Upper lobe of right lung (tissue), 1 donor: ENCODE measurements around the gene ADD1. TPM values are rescaled to one million over a fixed set of nuclear protein-coding genes. Genes with fewer than 3 reads are reported as not detected.

Experiments
- ATAC-seq: fragments of 200-7000 bp; cut with Tn5 transposase; one replicate; pipeline ENCODE4 v1.9.1; 2020; ENCODE audit warnings: mild to moderate bottlenecking, moderate library complexity
- DNase-seq: peaks from one replicate; pipeline ENCODE4 v3.0.0-alpha.2; 2020
- H3K27ac ChIP-seq: fragments of 200-600 bp; one replicate; pipeline ENCODE4 v1.8.0; 2022
- H3K27me3 ChIP-seq: fragments of 200-600 bp; one replicate; pipeline ENCODE4 v1.8.0; 2022; ENCODE audit warnings: mild to moderate bottlenecking
- H3K36me3 ChIP-seq: fragments of 200-600 bp; one replicate; pipeline ENCODE4 v1.8.0; 2022
- H3K4me1 ChIP-seq: fragments of 200-600 bp; one replicate; pipeline ENCODE4 v1.8.0; 2022
- H3K4me3 ChIP-seq: fragments of 200-600 bp; one replicate; pipeline ENCODE4 v1.8.0; 2022; ENCODE audit warnings: mild to moderate bottlenecking
- H3K9me3 ChIP-seq: fragments of 200-600 bp; one replicate; pipeline ENCODE4 v1.8.0; 2022
- intact Hi-C: fragments of 100-400 bp; cut with DNase I; formaldehyde crosslinking; loops from one replicate; pipeline ENCODE4 v1.11.0; 2022
- total RNA-seq: library from RNA; stranded (reverse); fragmentation: NEBNext Ultra II Directional; extraction: Animal tissue kit (Norgen Biotek cat#: 25700); gene quantifications from one replicate; pipeline ENCODE4 v1.2.1, GENCODE V29; 2021
- TF ChIP-seq, protein P1 (sequence below): fragments of 200-600 bp; IDR thresholded peaks from one replicate; pipeline ENCODE4 v1.8.0; 2022; ENCODE audit warnings: antibody characterized with exemption
- donor health status: DM: no; HTN: yes; CAD: no; lungs with severe emphysema.

Gene ADD1
- total RNA-seq, 1 donor from 2014 or later: 286 TPM

GRCh38 chr4:2908686-2909085, 65.0 kb downstream of the ADD1 start:
- Histone ChIP-seq H3K9me3 (no peaks in the 10 kb centered on the region), H3K4me1 (no peaks in the 10 kb centered on the region), H3K36me3 (peaks cover 96% of the 10 kb centered on the region), H3K27me3 (no peaks in the 10 kb centered on the region), H3K4me3 (no peak overlapping the region), H3K27ac (no peak overlapping the region)
- no peak for ATAC-seq
- intact Hi-C loops: no loop called here
- TF ChIP-seq, protein P1, sequence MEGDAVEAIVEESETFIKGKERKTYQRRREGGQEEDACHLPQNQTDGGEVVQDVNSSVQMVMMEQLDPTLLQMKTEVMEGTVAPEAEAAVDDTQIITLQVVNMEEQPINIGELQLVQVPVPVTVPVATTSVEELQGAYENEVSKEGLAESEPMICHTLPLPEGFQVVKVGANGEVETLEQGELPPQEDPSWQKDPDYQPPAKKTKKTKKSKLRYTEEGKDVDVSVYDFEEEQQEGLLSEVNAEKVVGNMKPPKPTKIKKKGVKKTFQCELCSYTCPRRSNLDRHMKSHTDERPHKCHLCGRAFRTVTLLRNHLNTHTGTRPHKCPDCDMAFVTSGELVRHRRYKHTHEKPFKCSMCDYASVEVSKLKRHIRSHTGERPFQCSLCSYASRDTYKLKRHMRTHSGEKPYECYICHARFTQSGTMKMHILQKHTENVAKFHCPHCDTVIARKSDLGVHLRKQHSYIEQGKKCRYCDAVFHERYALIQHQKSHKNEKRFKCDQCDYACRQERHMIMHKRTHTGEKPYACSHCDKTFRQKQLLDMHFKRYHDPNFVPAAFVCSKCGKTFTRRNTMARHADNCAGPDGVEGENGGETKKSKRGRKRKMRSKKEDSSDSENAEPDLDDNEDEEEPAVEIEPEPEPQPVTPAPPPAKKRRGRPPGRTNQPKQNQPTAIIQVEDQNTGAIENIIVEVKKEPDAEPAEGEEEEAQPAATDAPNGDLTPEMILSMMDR: no peak
- no peak for DNase-seq

DNA sequence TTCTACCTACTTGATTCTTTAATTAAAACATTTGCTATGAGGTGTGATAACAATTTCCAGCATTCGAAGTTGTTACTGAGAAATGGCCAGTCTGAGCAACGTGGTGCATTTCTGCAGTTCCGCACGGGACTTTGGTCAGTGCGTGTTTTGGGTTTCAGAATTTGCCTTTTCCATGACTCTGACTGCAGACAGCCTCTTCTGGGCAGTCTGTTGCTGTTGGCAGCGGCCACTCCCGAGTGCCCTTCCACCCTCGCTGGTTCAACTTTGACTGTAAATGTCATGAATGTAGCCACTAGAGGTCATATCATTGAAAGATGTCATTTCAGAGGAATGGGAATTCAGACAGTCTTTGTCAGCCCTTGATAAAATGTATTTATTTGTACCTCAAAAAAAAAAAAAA, 65.9 kb downstream of the ADD1 start:
- ATAC-seq (no peak), DNase-seq (no peak)
- TF ChIP-seq, protein P1: no peak
- intact Hi-C loops: no loop called here
- Histone ChIP-seq H3K4me3 (no peak overlapping the region), H3K9me3 (no peaks in the 10 kb centered on the region), H3K27me3 (no peaks in the 10 kb centered on the region), H3K4me1 (no peaks in the 10 kb centered on the region), H3K36me3 (peaks cover 96% of the 10 kb centered on the region), H3K27ac (no peak overlapping the region)

GRCh38 chr4:2910409-2910808, 66.8 kb downstream of the ADD1 start:
- Histone ChIP-seq H3K27ac (no peak overlapping the region), H3K4me1 (no peaks in the 10 kb centered on the region), H3K9me3 (no peaks in the 10 kb centered on the region), H3K4me3 (no peak overlapping the region), H3K36me3 (peaks cover 96% of the 10 kb centered on the region), H3K27me3 (no peaks in the 10 kb centered on the region)
- ATAC-seq (no peak), DNase-seq (no peak)
- intact Hi-C loops: no loop called here
- TF ChIP-seq, protein P1: no peak

GRCh38 chr4:2911868-2912267, 68.2 kb downstream of the ADD1 start:
- intact Hi-C loops: no loop called here
- no peak for ATAC-seq

DNA sequence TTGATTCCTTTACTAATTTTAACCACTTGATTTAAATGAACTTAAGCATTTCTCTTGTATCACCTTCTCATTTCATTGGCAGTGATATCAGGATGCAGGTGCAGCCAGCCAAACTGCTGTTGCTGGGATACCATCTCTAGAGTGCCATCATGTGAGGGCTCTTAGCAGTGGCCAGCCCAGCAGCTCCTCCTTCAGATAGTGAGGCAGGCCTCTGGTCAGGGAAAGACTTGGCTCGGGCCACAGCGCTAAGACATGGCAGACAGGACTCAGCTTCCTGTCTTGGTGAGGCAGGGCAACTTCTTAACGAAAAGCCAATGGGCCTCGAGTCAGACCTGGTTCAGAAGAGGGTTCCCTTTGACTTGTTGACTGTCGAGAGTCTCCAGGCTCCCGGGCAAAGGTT, 69.5 kb downstream of the ADD1 start:
- peak overlapping the region; percentile 36 for H3K27ac ChIP-seq
- TF ChIP-seq, protein P1: no peak
- peaks cover 91% of the 10 kb centered on the region for H3K36me3 ChIP-seq
- no peaks in the 10 kb centered on the region for H3K4me1 ChIP-seq
- no peaks in the 10 kb centered on the region for H3K27me3 ChIP-seq
- intact Hi-C loops: no loop called here
- peak; percentile 87 for ATAC-seq
- peak; percentile 80 for DNase-seq
- H3K4me3 ChIP-seq: no peak overlapping the region
- H3K9me3 ChIP-seq: no peaks in the 10 kb centered on the region

More at GRCh38 chr4:2911868-2912267, 68.2 kb downstream of the ADD1 start:
- Histone ChIP-seq H3K4me1 (no peaks in the 10 kb centered on the region), H3K27ac (no peak overlapping the region), H3K4me3 (no peak overlapping the region), H3K27me3 (no peaks in the 10 kb centered on the region), H3K36me3 (peaks cover 96% of the 10 kb centered on the region), H3K9me3 (no peaks in the 10 kb centered on the region)
- no peak for DNase-seq
- TF ChIP-seq, protein P1: no peak
